Glutamatergic neuron (in vitro differentiated cells): ENCODE results near the gene FBLIM1. TPM values are rescaled to one million over a fixed set of nuclear protein-coding genes. Genes with fewer than 3 reads are reported as not detected.

Experiments used
- DNase-seq: peaks from one replicate; pipeline ENCODE4 v3.0.0; 2022
- H3K27ac Mint-ChIP-seq: one replicate; pipeline ENCODE4 v1.8.0; 2020; ENCODE audit warnings: mild to moderate bottlenecking, mixed read lengths, inconsistent platforms; ENCODE audit not compliant: unreplicated experiment
- H3K27me3 Mint-ChIP-seq: one replicate; pipeline ENCODE4 v1.8.0; 2020; ENCODE audit warnings: mild to moderate bottlenecking, moderate library complexity, mixed read lengths, inconsistent platforms; ENCODE audit not compliant: unreplicated experiment
- H3K36me3 Mint-ChIP-seq: one replicate; pipeline ENCODE4 v1.8.0; 2020; ENCODE audit warnings: mild to moderate bottlenecking, mixed read lengths, inconsistent platforms; ENCODE audit not compliant: unreplicated experiment
- H3K4me1 Mint-ChIP-seq: one replicate; pipeline ENCODE4 v1.8.0; 2020; ENCODE audit warnings: mild to moderate bottlenecking, low read depth, mixed read lengths, inconsistent platforms; ENCODE audit not compliant: unreplicated experiment
- H3K4me3 Mint-ChIP-seq: one replicate; pipeline ENCODE4 v1.8.0; 2020; ENCODE audit warnings: mild to moderate bottlenecking, mixed read lengths, inconsistent platforms; ENCODE audit not compliant: unreplicated experiment
- H3K9me3 Mint-ChIP-seq: one replicate; pipeline ENCODE4 v1.8.0; 2020; ENCODE audit warnings: mild to moderate bottlenecking, moderate library complexity, mixed read lengths, inconsistent platforms; ENCODE audit not compliant: unreplicated experiment
- total RNA-seq: library from RNA; stranded (reverse); fragmentation: NEBNext Ultra II Directional; extraction: Animal tissue kit (Norgen Biotek cat#: 25700); gene quantifications from one replicate; pipeline ENCODE4 v1.2.1, GENCODE V29; 2021; ENCODE audit not compliant: unreplicated experiment
- TF ChIP-seq, protein P1 (sequence below): fragments of 200-600 bp; sonication (generic); IDR thresholded peaks from one replicate; pipeline ENCODE4 v1.5.0; 2021; ENCODE audit not compliant: partially characterized antibody, unreplicated experiment

FBLIM1 gene
- total RNA-seq, 1 donor from 2014 or later: 29.9 TPM

DNA sequence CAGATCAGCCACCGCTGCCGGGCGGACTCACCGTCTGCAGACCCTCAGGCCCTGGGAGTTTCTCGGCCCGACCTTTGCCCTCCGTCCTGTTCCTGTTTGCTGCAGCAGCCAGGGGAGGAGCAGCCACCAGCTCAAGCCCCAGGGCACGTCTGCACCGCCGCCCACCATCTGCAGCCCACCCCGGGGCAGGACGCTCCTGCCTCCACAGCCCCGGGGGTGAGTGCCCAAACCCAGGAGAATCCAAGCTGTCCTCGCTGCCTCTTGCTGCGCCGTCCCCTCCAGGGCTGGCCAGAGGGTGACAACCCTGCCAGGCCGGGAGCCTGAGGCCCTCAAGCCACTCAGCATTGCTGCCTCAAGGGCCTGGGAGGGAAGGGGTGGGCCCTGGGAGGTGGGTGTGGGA, 23.7 kb upstream of the FBLIM1 start:
- Mint-ChIP-seq H3K4me3 (no peak overlapping the region), H3K27me3 (peaks cover 8% of the 10 kb centered on the region), H3K36me3 (no peaks in the 10 kb centered on the region), H3K4me1 (peaks cover 7% of the 10 kb centered on the region), H3K9me3 (peaks cover 2% of the 10 kb centered on the region), H3K27ac (peak overlapping the region; percentile 59)
- DNase-seq: peak; percentile 55
- TF ChIP-seq, protein P1, sequence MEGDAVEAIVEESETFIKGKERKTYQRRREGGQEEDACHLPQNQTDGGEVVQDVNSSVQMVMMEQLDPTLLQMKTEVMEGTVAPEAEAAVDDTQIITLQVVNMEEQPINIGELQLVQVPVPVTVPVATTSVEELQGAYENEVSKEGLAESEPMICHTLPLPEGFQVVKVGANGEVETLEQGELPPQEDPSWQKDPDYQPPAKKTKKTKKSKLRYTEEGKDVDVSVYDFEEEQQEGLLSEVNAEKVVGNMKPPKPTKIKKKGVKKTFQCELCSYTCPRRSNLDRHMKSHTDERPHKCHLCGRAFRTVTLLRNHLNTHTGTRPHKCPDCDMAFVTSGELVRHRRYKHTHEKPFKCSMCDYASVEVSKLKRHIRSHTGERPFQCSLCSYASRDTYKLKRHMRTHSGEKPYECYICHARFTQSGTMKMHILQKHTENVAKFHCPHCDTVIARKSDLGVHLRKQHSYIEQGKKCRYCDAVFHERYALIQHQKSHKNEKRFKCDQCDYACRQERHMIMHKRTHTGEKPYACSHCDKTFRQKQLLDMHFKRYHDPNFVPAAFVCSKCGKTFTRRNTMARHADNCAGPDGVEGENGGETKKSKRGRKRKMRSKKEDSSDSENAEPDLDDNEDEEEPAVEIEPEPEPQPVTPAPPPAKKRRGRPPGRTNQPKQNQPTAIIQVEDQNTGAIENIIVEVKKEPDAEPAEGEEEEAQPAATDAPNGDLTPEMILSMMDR: no peak

DNA sequence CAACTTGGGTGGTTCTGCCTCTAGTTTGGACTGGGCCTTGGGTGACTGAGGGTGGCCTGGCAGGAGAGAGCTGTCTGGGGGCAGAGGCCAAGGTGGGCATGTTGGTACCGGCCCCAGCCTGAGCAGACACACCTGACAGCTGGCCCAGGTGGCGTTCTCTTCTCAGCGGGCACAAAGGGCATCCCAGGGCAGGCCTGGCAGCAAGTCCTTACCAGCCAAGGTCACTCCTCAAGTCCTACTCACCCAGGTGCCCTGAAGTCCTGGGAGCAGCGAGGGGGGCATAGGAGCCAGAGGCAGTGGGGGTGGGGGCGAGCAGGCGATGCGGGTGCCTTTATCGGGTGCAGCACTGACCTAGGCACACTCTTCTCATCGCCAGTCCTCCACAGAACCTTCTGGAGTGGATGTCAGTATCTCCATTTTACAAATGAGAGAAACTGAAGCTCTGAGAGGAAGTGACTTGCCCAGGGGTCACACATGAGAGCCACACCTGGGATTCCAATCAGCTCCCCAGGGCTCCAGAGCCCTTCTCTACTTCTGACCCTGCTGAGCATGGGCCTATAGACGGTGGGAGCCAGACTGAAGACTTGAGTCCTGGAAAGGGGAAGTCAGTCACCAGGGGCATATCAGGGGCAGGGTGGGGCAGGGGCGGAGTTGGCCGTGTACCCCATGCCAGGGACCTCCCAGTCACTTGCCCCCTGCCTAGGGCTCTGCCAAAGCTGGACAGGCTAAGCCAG, 23.1 kb upstream of the FBLIM1 start:
- DNase-seq: no peak
- peaks cover 7% of the 10 kb centered on the region for H3K4me1 Mint-ChIP-seq
- TF ChIP-seq, protein P1: no peak
- H3K9me3 Mint-ChIP-seq: peaks cover 3% of the 10 kb centered on the region
- no peaks in the 10 kb centered on the region for H3K36me3 Mint-ChIP-seq
- H3K4me3 Mint-ChIP-seq: no peak overlapping the region
- H3K27me3 Mint-ChIP-seq: peaks cover 9% of the 10 kb centered on the region
- no peak overlapping the region for H3K27ac Mint-ChIP-seq

DNA sequence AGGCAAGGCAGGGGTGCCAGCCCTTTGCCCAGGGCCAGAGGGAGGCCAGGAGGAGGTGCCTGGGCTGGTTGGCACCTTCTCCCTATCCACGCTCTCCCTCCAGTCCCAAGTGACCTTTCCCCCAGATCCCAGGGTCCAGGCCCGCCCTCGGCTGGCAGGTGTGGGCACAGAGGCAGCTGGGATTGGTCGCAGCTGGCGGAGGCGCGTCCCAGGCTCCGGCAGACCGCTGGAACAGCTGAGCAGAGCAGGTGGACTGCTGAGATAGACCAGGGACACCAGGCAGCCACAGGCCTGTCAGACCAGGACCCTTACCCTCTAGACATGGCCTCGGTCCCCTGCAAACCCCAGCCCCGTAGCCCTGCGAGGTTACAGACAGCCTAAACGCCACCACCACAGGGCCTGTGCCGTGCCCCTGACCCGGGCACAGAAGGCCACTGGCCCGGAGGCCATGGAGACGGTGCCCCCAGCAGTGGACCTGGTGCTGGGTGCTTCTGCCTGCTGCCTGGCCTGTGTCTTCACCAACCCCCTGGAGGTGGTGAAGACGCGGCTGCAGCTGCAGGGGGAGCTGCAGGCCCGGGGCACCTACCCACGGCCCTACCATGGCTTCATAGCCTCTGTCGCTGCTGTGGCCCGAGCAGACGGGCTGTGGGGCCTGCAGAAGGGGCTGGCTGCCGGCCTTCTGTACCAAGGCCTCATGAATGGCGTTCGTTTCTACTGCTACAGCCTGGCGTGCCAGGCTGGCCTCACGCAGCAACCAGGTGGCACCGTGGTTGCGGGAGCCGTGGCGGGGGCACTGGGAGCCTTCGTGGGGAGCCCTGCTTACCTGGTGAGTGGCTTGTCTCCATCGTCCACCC, 22.3 kb upstream of the FBLIM1 start, which contains the start of gene SLC25A34:
SLC25A34 (plus strand) TSS at position 221 of the 854 bp plus-strand sequence; CDS start at position 449, 228 bp downstream.
- TF ChIP-seq, protein P1: no peak
- Mint-ChIP-seq H3K27ac (no peak within 1 kb of the TSS), H3K4me1 (peaks cover 7% of the 10 kb centered on the region), H3K9me3 (peaks cover 3% of the 10 kb centered on the region), H3K27me3 (peaks cover 12% of the 10 kb centered on the region), H3K36me3 (no peaks in the 10 kb centered on the region), H3K4me3 (no peak within 1 kb of the TSS)
- DNase-seq: no peak

DNA sequence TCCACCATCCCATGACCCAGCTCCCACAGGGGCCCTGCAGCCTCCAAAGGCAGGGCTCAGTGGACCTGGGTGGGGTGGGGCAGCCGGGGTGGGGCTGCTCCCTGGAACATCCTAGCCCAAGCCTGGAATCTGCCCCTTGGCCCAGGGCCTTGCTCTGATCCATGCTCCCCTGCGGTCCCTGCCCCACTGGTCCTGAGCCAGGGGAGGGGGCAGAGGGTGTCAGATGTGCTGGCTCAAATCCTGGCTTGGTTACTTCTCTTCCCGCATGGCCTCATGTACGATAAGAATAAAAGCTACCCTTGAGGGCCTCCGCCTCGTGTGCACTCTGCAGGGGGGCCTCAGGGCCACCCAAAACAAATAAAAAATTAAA, 21.7 kb upstream of the FBLIM1 start:
- H3K27me3 Mint-ChIP-seq: peaks cover 12% of the 10 kb centered on the region
- no peak overlapping the region for H3K4me3 Mint-ChIP-seq
- no peak overlapping the region for H3K27ac Mint-ChIP-seq
- H3K4me1 Mint-ChIP-seq: peaks cover 7% of the 10 kb centered on the region
- no peak for DNase-seq
- TF ChIP-seq, protein P1: no peak
- H3K9me3 Mint-ChIP-seq: peaks cover 3% of the 10 kb centered on the region
- no peaks in the 10 kb centered on the region for H3K36me3 Mint-ChIP-seq
